ENCODE data around the gene COBLL1. TPM values are rescaled to one million over a fixed set of nuclear protein-coding genes. Genes with fewer than 3 reads are reported as not detected.

COBLL1 gene
- polyA plus RNA-seq, 1 donor (not counting 4 experiments of a cell fraction or from before 2014, with no cell fraction given), result 14.9 TPM

DNA sequence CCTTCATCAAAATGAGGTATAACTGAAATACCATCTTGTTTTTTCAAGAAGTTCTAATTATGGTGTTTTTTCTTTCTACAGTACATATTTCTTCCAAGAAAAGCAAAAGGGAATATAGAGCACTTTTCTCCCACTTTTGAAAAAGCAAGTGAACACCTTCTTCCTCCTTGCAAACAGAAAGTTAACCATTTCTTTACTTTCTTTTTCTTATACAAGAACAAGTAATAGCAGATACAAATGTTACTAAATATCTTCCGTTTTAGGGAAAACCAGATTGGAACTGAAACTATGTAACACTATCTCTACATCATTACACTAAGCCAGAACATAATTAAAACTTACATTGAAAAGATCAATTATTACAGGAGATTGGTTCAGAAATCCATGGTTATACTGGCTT is 44.0 kb downstream of the COBLL1 start:
- Histone ChIP-seq H3K36me3 (ENCODE audit: control insufficient read depth in 2 of 2, extremely low read depth in 1 of 2, insufficient read depth in 2 of 2, low read length in 2 of 2) (no peaks in the 10 kb centered on the region), H2AFZ (ENCODE audit: control insufficient read depth, low read length) (no peak overlapping the region), H3K4me1 (ENCODE audit: control insufficient read depth, extremely low read depth, insufficient read depth, low read length) (peaks cover 3% of the 10 kb centered on the region), H3K9me1 (ENCODE audit: control insufficient read depth, extremely low read depth, insufficient read depth, low read length) (no peaks in the 10 kb centered on the region), H3K27ac (ENCODE audit: control insufficient read depth, insufficient read depth, low read length) (no peak overlapping the region), H3K9ac (ENCODE audit: control insufficient read depth, extremely low read depth, insufficient read depth, low read length) (no peak overlapping the region), H3K4me2 (ENCODE audit: control insufficient read depth, extremely low read depth, insufficient read depth, low read depth, low read length) (no peak overlapping the region), H3K4me3 (ENCODE audit: control insufficient read depth in 2 of 3, extremely low read depth in 1 of 3, insufficient read depth in 2 of 3, low read depth in 1 of 3, low read length in 3 of 3) (no peak overlapping the region), H3K27me3 (ENCODE audit: control insufficient read depth, extremely low read depth, insufficient read depth, low read length) (no peaks in the 10 kb centered on the region), H3K79me2 (ENCODE audit: control insufficient read depth, insufficient read depth, low read length) (no peaks in the 10 kb centered on the region), H3K9me3 (ENCODE audit: control insufficient read depth, low read depth, low read length) (no peaks in the 10 kb centered on the region), H4K20me1 (ENCODE audit: control insufficient read depth, extremely low read depth, insufficient read depth, low read length) (no peaks in the 10 kb centered on the region)
- DNase-seq (ENCODE audit: low read depth, low spot score), result no peak
- TF ChIP-seq EZH2 (IDR thresholded peaks at IDR 0.05; ENCODE audit: low read length), result no peak
- TF ChIP-seq, protein P1, sequence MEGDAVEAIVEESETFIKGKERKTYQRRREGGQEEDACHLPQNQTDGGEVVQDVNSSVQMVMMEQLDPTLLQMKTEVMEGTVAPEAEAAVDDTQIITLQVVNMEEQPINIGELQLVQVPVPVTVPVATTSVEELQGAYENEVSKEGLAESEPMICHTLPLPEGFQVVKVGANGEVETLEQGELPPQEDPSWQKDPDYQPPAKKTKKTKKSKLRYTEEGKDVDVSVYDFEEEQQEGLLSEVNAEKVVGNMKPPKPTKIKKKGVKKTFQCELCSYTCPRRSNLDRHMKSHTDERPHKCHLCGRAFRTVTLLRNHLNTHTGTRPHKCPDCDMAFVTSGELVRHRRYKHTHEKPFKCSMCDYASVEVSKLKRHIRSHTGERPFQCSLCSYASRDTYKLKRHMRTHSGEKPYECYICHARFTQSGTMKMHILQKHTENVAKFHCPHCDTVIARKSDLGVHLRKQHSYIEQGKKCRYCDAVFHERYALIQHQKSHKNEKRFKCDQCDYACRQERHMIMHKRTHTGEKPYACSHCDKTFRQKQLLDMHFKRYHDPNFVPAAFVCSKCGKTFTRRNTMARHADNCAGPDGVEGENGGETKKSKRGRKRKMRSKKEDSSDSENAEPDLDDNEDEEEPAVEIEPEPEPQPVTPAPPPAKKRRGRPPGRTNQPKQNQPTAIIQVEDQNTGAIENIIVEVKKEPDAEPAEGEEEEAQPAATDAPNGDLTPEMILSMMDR (optimal IDR thresholded peaks at IDR 0.05 in 1 of 3, IDR thresholded peaks at IDR 0.05 in 1 of 3, conservative IDR thresholded peaks at IDR 0.05 in 1 of 3; ENCODE audit: extremely low read depth in 1 of 3, insufficient read depth in 2 of 3, low read length in 3 of 3), result no peak
- dilution Hi-C loops (cut with MboI; ENCODE audit: extremely low pct_ligation_motif_present, low sequenced_read_pairs), result no loop called here
- FAIRE-seq, result no peak

DNA sequence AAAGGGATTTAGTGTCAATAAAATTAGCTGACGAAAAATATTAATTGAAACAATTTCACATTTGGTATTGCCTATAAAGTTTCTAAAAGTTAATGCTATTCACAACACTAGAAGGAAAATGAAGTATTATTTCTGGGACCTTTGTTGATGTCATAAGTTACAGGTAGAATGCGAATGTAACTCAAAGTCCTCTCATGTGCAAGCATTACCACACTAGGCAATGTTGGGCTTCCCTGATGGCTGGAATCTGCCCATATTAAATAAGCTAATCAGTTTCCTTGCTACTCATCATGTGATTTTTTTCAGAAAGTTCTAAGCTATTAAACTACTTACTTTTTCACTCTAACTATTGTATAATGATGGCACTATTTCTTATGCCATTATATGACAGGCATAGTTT is 44.6 kb downstream of the COBLL1 start:
- Histone ChIP-seq H3K79me2 (ENCODE audit: control insufficient read depth, insufficient read depth, low read length) (no peaks in the 10 kb centered on the region), H3K9me1 (ENCODE audit: control insufficient read depth, extremely low read depth, insufficient read depth, low read length) (no peaks in the 10 kb centered on the region), H3K36me3 (ENCODE audit: control insufficient read depth in 2 of 2, extremely low read depth in 1 of 2, insufficient read depth in 2 of 2, low read length in 2 of 2) (no peaks in the 10 kb centered on the region), H3K4me3 (ENCODE audit: control insufficient read depth in 2 of 3, extremely low read depth in 1 of 3, insufficient read depth in 2 of 3, low read depth in 1 of 3, low read length in 3 of 3) (no peak overlapping the region), H3K27ac (ENCODE audit: control insufficient read depth, insufficient read depth, low read length) (no peak overlapping the region), H4K20me1 (ENCODE audit: control insufficient read depth, extremely low read depth, insufficient read depth, low read length) (no peaks in the 10 kb centered on the region), H3K9ac (ENCODE audit: control insufficient read depth, extremely low read depth, insufficient read depth, low read length) (no peak overlapping the region), H3K27me3 (ENCODE audit: control insufficient read depth, extremely low read depth, insufficient read depth, low read length) (no peaks in the 10 kb centered on the region), H3K4me1 (ENCODE audit: control insufficient read depth, extremely low read depth, insufficient read depth, low read length) (peaks cover 7% of the 10 kb centered on the region), H2AFZ (ENCODE audit: control insufficient read depth, low read length) (no peak overlapping the region), H3K9me3 (ENCODE audit: control insufficient read depth, low read depth, low read length) (no peaks in the 10 kb centered on the region), H3K4me2 (ENCODE audit: control insufficient read depth, extremely low read depth, insufficient read depth, low read depth, low read length) (no peak overlapping the region)
- TF ChIP-seq EZH2 (IDR thresholded peaks at IDR 0.05; ENCODE audit: low read length), result no peak
- TF ChIP-seq, protein P1 (optimal IDR thresholded peaks at IDR 0.05 in 1 of 3, IDR thresholded peaks at IDR 0.05 in 1 of 3, conservative IDR thresholded peaks at IDR 0.05 in 1 of 3; ENCODE audit: extremely low read depth in 1 of 3, insufficient read depth in 2 of 3, low read length in 3 of 3), result no peak
- dilution Hi-C loops (cut with MboI; ENCODE audit: extremely low pct_ligation_motif_present, low sequenced_read_pairs), result no loop called here
- FAIRE-seq, result no peak
- no peak for DNase-seq (ENCODE audit: low read depth, low spot score)
